Caki2 (cell line): ENCODE results near the gene PATZ1. TPM values are rescaled to one million over a fixed set of nuclear protein-coding genes. Genes with fewer than 3 reads are reported as not detected.
"Not testable (repeated sequence)": the region's sequence is repeated elsewhere in the genome, so short reads cannot be mapped to it uniquely, and the experiment has no call there.

ENCODE experiments used
- DNase-seq: peaks from one replicate; pipeline ENCODE4 v3.0.0-alpha.2; 2015; ENCODE audit warnings: low read depth
- in situ Hi-C: cut with HindIII; loops from 2 replicates; pipeline ENCODE4 v1.10.0; 2016; ENCODE audit warnings: low sequenced_read_pairs, low pct_unique_long_range_greater_than_20kb, mixed read lengths
- total RNA-seq: library from RNA; depleted of rRNA; stranded (reverse); fragments of >200 nt; shearing (Covaris generic); gene quantifications from 2 replicates; pipeline ENCODE4 v1.2.3, GENCODE V29; 2014; ENCODE audit warnings: low replicate concordance

Gene PATZ1
- total RNA-seq, 1 experiment from 2014 or later = 27.4 TPM

GRCh38 chr22:31327806-31328543 is 18.2 kb downstream of the PATZ1 start:
- in situ Hi-C loops = no loop called here
- DNase-seq = peak; percentile 11

GRCh38 chr22:31326877-31327276 is 19.3 kb downstream of the PATZ1 start:
- in situ Hi-C loops = no loop called here
- no peak for DNase-seq

GRCh38 chr22:31323578-31324550 is 22.3 kb downstream of the PATZ1 start:
- DNase-seq = no peak
- in situ Hi-C loops = no loop called here

- in situ Hi-C loops = no loop called here
Measured at GRCh38 chr22:31321421-31321820, 24.7 kb downstream of the PATZ1 start.

GRCh38 chr22:31314220-31314619 is 31.9 kb downstream of the PATZ1 start:
- DNase-seq, in situ Hi-C loops: not testable (repeated sequence)

More at GRCh38 chr22:31321421-31321820, 24.7 kb downstream of the PATZ1 start:
- no peak for DNase-seq

GRCh38 chr22:31313366-31314147 is 32.6 kb downstream of the PATZ1 start:
- in situ Hi-C loops = no loop called here
- peak; percentile 39 for DNase-seq

GRCh38 chr22:31308181-31308580 is 38.0 kb downstream of the PATZ1 start:
- in situ Hi-C loops = no loop called here
- no peak for DNase-seq

- in situ Hi-C loops = no loop called here
- no peak for DNase-seq
Measured at GRCh38 chr22:31305194-31305593, 41.0 kb downstream of the PATZ1 start.

GRCh38 chr22:31302537-31302936 is 43.6 kb downstream of the PATZ1 start:
- in situ Hi-C loops = no loop called here

GRCh38 chr22:31302006-31302405 is 44.1 kb downstream of the PATZ1 start:
- no peak for DNase-seq
- in situ Hi-C loops = no loop called here

More at GRCh38 chr22:31302537-31302936, 43.6 kb downstream of the PATZ1 start:
- no peak for DNase-seq

GRCh38 chr22:31300896-31301295 is 45.2 kb downstream of the PATZ1 start:
- in situ Hi-C loops = no loop called here

GRCh38 chr22:31295831-31296657 is 50.1 kb downstream of the PATZ1 start:
- peak; percentile 21 for DNase-seq
- in situ Hi-C loops = no loop called here

More at GRCh38 chr22:31300896-31301295, 45.2 kb downstream of the PATZ1 start:
- no peak for DNase-seq

- in situ Hi-C loops = no loop called here
- DNase-seq = no peak
Measured at GRCh38 chr22:31295360-31295759, 50.8 kb downstream of the PATZ1 start.

- in situ Hi-C loops = no loop called here
Measured at GRCh38 chr22:31292236-31292989, 53.7 kb downstream of the PATZ1 start, which contains the start of gene PIK3IP1. PIK3IP1 (minus strand) TSS chr22:31292488; CDS start chr22:31292344, 144 bp downstream.

GRCh38 chr22:31291481-31292235 is 54.5 kb downstream of the PATZ1 start:
- no peak for DNase-seq
- in situ Hi-C loops = no loop called here

More at GRCh38 chr22:31292236-31292989, 53.7 kb downstream of the PATZ1 start, which contains the start of gene PIK3IP1:
- DNase-seq = peak; percentile 68
